B cell (primary cell): ENCODE measurements around the gene CLASP1.

Experiments used
- CTCF ChIP-seq: fragments of 200-600 bp; IDR thresholded peaks from one replicate; pipeline ENCODE4 v1.8.0; 2022; ENCODE audit warnings: antibody characterized with exemption, mild to moderate bottlenecking
- EZH2 ChIP-seq: IDR thresholded peaks from 2 replicates; pipeline ENCODE4 v1.6.1; 2012; ENCODE audit warnings: borderline replicate concordance, low read depth, mild to moderate bottlenecking, moderate library complexity, low read length; ENCODE audit not compliant: insufficient read depth, poor library complexity, severe bottlenecking

DNA sequence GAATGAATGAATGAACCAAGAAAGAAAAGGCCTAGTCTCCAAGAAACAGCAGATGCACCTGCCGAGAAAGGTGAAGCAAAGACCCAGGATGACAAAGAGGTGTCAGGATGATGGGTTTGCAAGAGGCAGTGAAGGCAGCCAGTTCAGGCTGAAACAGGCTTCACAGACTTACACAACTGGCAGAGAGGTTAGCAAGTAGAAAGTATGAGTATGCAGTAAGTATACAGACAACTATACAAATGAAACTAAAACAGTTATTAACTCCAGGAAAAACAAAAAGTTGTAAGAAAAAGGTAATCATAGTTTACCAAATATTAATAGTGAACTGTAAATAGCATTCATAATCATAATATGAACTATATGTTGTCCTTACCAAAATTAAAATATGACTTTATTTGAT is 138.4 kb downstream of the CLASP1 start:
- no peak for TF ChIP-seq CTCF
- no peak for TF ChIP-seq EZH2
